HL-60 (cell line): Measurements from ENCODE around the gene PKD1L1.

ENCODE experiments used
- POLR2AphosphoS5 ChIP-seq: IDR thresholded peaks from 2 replicates; pipeline ENCODE4 v1.6.1; 2012; ENCODE audit warnings: low read depth
- SPI1 ChIP-seq: IDR thresholded peaks from 2 replicates; pipeline ENCODE4 v1.6.1; 2012; ENCODE audit warnings: low read depth, mild to moderate bottlenecking, borderline replicate concordance
- TF ChIP-seq, protein P1 (sequence below): IDR thresholded peaks from one replicate; pipeline ENCODE4 v1.5.1; 2011; ENCODE audit warnings: low read length, control low read depth, inconsistent platforms; ENCODE audit not compliant: insufficient read depth
- TF ChIP-seq, protein P2 (sequence below): IDR thresholded peaks from 2 replicates; pipeline ENCODE4 v1.6.1; 2012; ENCODE audit warnings: low read depth; ENCODE audit not compliant: insufficient replicate concordance

DNA sequence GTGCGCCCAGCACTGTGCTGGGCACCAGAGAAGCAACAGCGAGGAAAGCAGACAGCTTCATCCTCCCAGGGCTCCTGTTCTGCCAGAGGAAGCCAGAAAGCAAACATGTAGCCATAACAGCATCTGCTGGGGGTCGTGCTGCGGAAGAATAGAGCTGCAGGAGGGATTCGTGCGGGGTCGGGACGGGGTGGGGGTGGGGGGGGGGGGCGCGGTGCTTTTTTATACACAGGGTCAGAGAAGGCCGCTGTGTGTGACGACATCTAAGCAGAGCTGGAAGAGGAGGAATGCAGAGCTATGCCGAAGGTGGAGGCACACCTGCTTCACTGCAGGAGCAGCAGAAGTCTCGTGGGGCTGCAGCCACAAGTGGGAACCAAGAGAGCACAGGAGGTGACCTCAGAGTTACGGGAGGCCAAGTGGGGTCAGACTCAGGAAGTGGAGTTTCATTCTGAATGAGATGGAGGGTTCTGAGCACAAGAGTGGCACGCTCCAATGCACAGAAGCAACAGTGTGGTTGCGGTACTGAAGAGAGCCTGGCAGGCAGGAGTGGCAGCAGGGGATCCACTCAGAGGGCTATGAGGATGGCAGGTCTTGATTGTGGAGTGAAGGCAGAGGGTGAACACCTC is 11.1 kb downstream of the PKD1L1 start:
- TF ChIP-seq SPI1 (no peak), POLR2AphosphoS5 (no peak)
- TF ChIP-seq, protein P1, sequence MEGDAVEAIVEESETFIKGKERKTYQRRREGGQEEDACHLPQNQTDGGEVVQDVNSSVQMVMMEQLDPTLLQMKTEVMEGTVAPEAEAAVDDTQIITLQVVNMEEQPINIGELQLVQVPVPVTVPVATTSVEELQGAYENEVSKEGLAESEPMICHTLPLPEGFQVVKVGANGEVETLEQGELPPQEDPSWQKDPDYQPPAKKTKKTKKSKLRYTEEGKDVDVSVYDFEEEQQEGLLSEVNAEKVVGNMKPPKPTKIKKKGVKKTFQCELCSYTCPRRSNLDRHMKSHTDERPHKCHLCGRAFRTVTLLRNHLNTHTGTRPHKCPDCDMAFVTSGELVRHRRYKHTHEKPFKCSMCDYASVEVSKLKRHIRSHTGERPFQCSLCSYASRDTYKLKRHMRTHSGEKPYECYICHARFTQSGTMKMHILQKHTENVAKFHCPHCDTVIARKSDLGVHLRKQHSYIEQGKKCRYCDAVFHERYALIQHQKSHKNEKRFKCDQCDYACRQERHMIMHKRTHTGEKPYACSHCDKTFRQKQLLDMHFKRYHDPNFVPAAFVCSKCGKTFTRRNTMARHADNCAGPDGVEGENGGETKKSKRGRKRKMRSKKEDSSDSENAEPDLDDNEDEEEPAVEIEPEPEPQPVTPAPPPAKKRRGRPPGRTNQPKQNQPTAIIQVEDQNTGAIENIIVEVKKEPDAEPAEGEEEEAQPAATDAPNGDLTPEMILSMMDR, result no peak
- TF ChIP-seq, protein P2, sequence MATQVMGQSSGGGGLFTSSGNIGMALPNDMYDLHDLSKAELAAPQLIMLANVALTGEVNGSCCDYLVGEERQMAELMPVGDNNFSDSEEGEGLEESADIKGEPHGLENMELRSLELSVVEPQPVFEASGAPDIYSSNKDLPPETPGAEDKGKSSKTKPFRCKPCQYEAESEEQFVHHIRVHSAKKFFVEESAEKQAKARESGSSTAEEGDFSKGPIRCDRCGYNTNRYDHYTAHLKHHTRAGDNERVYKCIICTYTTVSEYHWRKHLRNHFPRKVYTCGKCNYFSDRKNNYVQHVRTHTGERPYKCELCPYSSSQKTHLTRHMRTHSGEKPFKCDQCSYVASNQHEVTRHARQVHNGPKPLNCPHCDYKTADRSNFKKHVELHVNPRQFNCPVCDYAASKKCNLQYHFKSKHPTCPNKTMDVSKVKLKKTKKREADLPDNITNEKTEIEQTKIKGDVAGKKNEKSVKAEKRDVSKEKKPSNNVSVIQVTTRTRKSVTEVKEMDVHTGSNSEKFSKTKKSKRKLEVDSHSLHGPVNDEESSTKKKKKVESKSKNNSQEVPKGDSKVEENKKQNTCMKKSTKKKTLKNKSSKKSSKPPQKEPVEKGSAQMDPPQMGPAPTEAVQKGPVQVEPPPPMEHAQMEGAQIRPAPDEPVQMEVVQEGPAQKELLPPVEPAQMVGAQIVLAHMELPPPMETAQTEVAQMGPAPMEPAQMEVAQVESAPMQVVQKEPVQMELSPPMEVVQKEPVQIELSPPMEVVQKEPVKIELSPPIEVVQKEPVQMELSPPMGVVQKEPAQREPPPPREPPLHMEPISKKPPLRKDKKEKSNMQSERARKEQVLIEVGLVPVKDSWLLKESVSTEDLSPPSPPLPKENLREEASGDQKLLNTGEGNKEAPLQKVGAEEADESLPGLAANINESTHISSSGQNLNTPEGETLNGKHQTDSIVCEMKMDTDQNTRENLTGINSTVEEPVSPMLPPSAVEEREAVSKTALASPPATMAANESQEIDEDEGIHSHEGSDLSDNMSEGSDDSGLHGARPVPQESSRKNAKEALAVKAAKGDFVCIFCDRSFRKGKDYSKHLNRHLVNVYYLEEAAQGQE, result no peak
